Measurements from ENCODE around the gene MEGF9.
"Not testable (repeated sequence)": the region's sequence is repeated elsewhere in the genome, so short reads cannot be mapped to it uniquely, and the experiment has no call there.

Gene MEGF9

GRCh38 chr9:120714088-120714845 lies at the start of gene MEGF9:
TSS of gene MEGF9 (minus strand) at chr9:120714470. CDS start at chr9:120714358, 112 bp downstream.
- peak; percentile 81 for DNase-seq

GRCh38 chr9:120761006-120761405 lies 46.7 kb upstream of the MEGF9 start:
- DNase-seq, result no peak

GRCh38 chr9:120759755-120760400 lies 45.6 kb upstream of the MEGF9 start:
- no peak for DNase-seq

- no peak for DNase-seq
Observed at GRCh38 chr9:120758544-120758943, 44.3 kb upstream of the MEGF9 start.

- DNase-seq, result no peak
Observed at GRCh38 chr9:120757026-120757913, 43.0 kb upstream of the MEGF9 start.

GRCh38 chr9:120756531-120756930 lies 42.3 kb upstream of the MEGF9 start:
- DNase-seq, result no peak

- no peak for DNase-seq
Observed at GRCh38 chr9:120755810-120756434, 41.7 kb upstream of the MEGF9 start.

- no peak for DNase-seq
Observed at GRCh38 chr9:120755044-120755443, 40.8 kb upstream of the MEGF9 start.

GRCh38 chr9:120750421-120750820 lies 36.2 kb upstream of the MEGF9 start:
- DNase-seq, result no peak

- not testable (repeated sequence) for DNase-seq
Observed at GRCh38 chr9:120746366-120746765, 32.1 kb upstream of the MEGF9 start.

GRCh38 chr9:120745278-120745677 lies 31.0 kb upstream of the MEGF9 start:
- no peak for DNase-seq

- no peak for DNase-seq
Observed at GRCh38 chr9:120742951-120743416, 28.7 kb upstream of the MEGF9 start.

GRCh38 chr9:120741701-120742100 lies 27.4 kb upstream of the MEGF9 start:
- no peak for DNase-seq

GRCh38 chr9:120741191-120741590 lies 26.9 kb upstream of the MEGF9 start:
- no peak for DNase-seq

GRCh38 chr9:120740132-120740531 lies 25.9 kb upstream of the MEGF9 start:
- no peak for DNase-seq

- DNase-seq, result no peak
Observed at GRCh38 chr9:120737416-120738165, 23.3 kb upstream of the MEGF9 start.

GRCh38 chr9:120736881-120737280 lies 22.6 kb upstream of the MEGF9 start:
- no peak for DNase-seq

- no peak for DNase-seq
Observed at GRCh38 chr9:120735415-120736126, 21.3 kb upstream of the MEGF9 start.

GRCh38 chr9:120734607-120735410 lies 20.5 kb upstream of the MEGF9 start:
- no peak for DNase-seq

- DNase-seq, result no peak
Observed at GRCh38 chr9:120733190-120733589, 18.9 kb upstream of the MEGF9 start.
